GM18858 (cell line): ENCODE results near the gene EPS8L3.

Experiments used
- ATAC-seq: cut with Tn5 transposase; IDR thresholded peaks from one replicate; pipeline ENCODE4 v1.9.1; 2021; ENCODE audit not compliant: unreplicated experiment

The EPS8L3 gene

GRCh38 chr1:109793486-109794318, 30.0 kb upstream of the EPS8L3 start:
- ATAC-seq = no peak

DNA sequence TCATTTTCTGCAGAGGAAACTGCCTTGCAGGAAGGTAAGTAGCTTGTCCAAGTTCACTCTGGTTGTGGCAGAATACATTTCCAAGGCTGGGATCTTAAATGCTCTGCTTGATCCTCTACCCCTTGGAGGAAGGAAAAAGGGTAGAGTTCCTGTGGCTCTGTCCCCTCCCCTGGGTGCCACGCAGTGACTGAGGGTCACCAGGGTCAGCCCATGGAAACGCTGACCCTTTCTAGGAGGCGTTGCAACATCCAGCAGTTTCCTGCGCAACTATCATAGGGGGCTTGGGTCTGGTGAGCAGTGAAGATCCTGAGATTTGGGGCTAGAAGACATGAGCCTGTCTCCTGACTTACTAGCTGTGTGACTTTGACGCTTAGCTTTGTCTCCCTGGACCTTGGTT, 29.4 kb upstream of the EPS8L3 start:
- ATAC-seq = no peak

DNA sequence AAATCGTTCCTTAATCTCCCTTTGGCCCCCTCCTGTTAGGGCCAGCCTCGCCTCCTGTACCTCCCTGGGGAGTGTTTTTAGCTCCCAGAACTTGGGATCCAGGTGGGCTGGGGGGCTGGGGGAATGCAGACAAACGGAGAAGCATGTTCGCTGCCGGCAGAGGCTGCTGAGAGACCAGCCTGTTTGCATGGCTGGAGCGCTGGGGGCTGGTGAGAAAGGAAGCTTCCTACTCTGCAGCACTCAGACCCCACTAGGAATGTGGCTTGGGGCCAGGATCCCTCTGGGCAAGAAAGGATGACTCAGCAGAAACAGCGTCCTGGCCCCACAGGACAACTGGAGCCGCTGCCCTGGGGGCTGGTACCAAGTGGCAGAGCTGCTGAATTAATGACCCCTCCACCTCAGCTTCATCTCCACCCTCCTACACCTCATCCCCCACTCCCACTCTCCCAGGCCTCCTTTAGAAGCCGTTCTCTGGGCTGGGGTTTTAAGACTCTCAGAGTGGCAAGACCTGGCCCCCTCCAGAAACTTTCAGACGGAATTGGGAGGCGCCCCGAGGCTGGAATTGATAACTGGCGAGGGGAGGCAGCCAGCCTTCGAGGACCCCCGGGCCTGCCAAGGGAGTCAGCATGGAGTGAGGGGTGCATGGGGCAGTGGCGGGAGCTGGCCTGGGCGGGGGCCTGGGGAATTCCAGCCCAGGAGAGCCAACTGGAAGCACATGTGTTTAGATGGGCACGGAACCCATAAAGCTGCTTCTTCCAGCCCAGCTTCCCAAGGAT, 28.5 kb upstream of the EPS8L3 start:
- ATAC-seq = no peak

GRCh38 chr1:109791495-109792043, 27.8 kb upstream of the EPS8L3 start:
- no peak for ATAC-seq

DNA sequence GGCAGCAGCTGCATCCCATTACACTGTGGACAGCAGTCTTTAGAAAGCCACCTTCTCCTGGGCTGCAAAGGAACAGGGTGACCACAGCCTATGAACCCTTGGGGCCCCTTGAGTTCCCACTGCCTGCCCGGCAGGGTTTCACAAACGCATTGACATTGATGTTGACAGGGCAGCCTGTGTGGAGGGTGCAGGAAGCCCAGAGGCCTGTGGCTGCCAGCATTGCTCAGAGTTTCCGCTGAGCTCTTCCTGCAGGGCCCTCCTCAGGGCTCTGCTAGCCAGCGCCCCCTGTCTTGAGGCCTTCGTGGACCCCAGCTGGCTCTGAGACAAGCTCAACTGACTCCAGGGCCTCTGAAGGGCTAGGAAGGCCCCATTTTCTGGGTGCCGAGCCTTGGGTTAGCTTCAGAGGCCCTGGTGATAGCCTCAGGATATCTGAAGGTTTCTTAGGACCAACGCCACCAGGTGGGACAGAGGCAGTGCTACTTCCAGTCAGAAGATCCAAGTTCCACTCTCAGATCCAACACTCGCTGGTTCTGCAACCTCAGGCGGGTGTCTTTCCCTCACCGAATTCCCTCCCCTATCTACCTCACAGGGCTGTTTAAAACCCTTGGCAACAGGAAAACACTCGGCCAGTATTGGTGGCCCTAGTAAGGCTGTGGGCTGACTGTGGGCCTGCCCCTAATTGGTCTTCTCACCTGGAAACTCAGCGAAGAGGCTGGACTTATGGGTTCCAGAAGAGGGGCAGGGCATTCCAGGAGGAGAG, 27.2 kb upstream of the EPS8L3 start:
- no peak for ATAC-seq

- ATAC-seq = no peak
Observed at GRCh38 chr1:109790329-109790728, 26.6 kb upstream of the EPS8L3 start.

GRCh38 chr1:109789551-109790180, 25.9 kb upstream of the EPS8L3 start:
- no peak for ATAC-seq

GRCh38 chr1:109788695-109789521, 25.2 kb upstream of the EPS8L3 start:
- ATAC-seq = no peak

DNA sequence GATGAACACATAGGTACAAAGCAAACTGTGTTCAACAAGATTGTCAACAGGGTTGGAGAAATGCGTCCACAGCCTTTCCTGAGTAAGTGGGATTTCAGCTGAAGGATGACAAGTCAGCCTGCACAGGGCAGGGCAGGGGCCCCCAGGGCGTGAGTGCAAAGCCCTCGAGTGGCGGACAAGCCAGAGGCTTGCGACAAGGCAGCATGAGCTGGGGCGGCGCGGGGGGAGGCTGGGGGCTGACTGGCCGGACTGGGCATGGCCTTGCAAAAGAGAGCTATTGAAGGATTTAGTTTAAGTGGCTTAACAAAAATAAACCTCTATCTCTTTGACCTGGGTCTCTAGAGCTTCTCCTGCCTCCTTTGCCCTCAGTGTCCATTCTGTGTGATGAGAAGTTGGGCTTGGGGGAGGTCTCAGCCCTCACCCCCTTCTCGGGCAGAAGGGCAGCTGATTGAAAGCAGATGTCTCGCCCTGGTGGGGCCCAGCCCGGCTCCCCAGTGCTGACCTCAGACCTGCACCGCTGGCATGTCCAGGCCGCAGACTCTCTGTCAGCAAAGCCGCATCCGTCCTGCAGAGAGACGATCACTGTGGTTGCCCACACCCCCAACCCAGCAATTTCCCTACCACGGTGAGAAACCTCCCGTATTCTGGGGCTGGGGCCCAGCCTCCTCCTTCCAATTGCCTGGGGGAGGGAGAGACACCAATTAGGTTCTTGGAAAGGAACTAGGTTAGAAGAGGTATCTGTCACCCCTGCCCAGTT, 24.3 kb upstream of the EPS8L3 start:
- ATAC-seq = no peak

DNA sequence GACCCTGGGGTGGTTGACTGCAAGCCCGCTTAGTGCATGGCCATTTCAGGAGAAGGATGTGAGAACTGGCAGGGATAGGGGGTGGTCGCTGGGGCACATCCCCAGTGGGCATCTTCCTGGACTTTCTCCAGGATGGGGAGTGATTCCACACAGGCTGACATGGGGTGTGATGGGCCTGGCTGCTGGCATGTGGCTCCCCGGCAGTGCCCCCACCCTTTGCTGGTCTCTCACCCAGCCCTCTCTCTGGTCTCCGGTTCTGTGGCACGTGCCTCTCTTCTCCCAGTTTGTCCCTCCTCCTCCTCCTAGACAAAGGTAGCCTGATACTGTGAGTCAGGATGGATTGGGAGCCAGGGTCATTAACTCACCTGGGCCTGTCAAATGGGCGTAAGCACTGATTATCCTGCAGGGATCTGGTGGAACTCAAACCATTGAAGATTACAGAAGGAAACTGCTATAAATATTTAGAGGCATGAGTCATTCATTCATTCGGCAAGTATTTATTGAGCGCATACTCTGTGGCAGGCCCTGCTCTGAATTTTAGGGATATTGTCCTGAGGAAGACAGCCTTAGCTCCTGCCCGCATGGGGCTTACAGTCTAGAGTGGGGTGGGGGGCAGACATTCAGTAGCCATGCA, 23.6 kb upstream of the EPS8L3 start:
- no peak for ATAC-seq

DNA sequence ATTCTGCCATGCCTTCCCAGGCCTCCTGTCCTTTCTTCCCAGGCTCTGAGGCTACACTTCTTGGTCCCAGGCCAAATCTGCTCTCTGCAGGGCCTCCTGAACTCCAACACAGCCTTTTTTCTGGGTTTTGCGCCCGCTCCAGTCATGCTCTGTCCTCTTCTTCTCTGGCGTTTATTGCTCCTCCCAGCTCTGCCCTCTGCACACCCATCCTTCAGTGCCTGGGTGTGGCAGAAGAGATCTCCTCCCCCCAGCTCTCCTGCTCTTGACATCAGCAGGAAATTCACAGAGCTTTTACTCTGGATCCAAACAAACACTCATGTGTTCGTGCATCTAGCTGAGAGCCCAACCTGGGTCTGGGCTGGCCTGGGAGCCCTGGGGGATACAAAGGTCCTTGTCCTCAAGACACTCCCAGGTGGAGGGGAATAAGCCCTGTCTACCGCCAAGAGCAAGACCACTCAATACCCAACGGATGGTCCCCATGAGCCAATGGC, 22.9 kb upstream of the EPS8L3 start:
- no peak for ATAC-seq

GRCh38 chr1:109786112-109786480, 22.4 kb upstream of the EPS8L3 start:
- no peak for ATAC-seq

GRCh38 chr1:109785446-109786111, 21.9 kb upstream of the EPS8L3 start:
- no peak for ATAC-seq

DNA sequence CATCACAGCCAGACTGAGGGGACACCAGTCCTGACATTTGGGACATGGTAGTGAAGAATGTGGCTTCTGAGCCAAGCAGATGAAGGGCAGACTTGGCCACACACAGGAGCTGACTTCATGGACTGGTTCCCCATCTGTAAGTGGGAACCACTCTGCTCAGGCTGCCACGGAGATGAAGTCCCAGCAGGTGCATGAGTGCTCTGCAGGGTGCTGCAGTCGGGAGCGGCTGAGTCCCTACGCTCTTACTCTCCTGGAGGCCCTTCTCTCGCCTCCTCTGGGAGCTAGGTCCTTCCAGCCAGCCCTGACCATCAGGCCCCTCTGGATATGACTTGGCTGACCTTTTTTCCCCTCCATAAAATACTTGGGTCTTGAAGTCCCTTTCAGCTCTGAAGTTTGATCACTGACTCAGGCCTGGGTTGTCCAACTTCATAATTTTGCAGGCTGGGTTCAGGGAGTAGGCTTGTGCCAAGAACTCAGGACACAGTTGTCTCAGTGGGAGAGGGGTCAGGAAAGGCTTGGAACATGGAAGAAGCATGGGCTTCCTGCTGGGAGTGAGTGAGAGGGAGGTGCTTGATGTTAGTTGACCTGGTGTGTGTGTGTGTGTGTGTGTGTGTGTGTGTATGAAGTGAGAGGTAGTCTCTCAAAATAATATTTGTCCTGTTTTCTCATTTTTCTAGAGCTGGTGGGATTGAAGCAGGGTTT, 21.0 kb upstream of the EPS8L3 start:
- no peak for ATAC-seq

DNA sequence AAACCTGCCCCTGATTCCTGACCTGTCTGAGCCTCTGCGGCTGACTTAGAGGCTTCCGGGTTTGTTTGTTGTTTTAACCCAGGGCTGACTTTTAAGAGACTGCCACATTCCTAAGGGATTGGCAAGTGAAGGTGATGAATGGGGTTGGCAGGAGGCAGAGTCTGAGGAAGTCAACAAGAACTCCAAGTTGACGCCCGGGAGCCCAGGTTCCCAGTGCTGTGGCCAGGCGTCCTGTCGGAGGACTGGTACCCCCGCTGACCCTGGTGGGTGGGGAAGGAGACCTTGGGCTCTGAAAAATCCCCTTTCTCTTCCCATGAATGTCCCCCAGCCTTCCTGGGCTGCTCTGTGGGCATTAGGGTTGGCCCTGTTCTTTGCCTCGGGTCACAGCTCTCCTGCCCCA, 19.7 kb upstream of the EPS8L3 start:
- ATAC-seq = no peak

DNA sequence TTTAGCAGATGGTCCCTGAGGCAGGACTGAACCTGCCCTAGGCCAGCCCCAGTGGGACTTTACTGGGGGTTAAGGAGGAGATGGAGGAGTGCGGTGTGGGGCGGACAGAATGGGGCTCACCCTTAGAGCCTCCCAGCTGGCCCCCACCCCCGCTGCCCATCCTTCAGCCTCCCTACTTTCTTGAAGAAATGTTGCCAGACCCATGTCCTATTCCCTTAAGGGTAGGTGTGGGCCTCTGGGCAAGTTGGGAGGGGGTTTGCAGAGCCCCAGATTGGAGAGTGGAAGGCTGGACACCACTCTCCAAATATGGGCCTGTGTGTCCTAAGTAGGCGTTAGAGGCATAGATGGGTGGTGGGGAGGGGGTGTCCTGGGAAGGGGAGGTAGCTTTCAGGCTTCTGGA, 19.2 kb upstream of the EPS8L3 start:
- ATAC-seq = no peak

- ATAC-seq = no peak
Observed at GRCh38 chr1:109782514-109782913, 18.8 kb upstream of the EPS8L3 start.

GRCh38 chr1:109781806-109782205, 18.1 kb upstream of the EPS8L3 start:
- no peak for ATAC-seq
